GM21515 (cell line): ENCODE data around the gene TOP3A.

Experiments
- ATAC-seq: cut with Tn5 transposase; IDR thresholded peaks from one replicate; pipeline ENCODE4 v1.9.1; 2021; ENCODE audit not compliant: unreplicated experiment

Gene TOP3A

GRCh38 chr17:18233803-18234518, 80.8 kb downstream of the TOP3A start:
- no peak for ATAC-seq

GRCh38 chr17:18231164-18231563, 83.6 kb downstream of the TOP3A start:
- ATAC-seq, result no peak

DNA sequence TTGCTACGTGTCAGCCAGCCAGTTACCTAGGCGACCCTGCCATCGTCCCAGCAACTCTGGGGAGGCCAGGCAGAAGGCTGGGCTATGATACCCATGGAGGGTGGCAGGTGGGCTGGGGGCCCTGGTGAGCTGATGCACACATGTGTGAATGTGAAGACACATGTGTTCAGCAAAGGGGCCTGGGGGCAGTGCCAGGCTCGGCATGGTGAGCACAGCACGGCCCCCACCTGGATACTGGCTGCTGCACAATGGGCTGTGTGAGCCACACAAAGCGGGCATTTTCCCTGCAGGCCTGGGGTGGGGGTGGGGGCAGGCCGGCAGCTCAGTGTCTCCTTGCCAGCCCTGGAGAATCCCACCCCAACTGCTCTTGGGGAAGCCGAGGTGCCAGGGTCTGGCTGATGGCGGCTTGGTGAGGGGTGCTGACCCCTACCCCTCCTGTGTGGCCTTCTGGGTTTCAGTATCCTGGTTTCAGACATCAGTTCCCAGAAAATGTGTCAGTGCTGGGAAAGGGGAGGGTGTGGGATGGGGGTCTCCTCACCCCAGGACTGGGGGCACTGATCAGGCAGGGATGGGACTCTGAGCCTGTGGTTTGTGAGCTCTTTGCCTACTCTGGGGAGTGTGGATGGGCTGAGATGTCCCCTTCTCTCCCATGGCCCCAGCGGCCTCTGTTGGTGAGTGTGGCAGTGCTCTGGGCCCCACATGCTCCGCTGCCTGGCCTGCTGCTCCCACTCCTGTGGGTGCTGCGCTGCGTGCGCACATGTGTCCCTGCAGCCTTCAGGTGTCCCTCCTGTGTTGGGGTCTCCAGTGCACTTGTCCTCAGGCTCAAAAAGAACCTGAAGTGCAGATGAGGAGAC, 84.3 kb downstream of the TOP3A start:
- no peak for ATAC-seq

- no peak for ATAC-seq
These were observed 85.0 kb downstream of the TOP3A start for GRCh38 chr17:18229771-18230170.

DNA sequence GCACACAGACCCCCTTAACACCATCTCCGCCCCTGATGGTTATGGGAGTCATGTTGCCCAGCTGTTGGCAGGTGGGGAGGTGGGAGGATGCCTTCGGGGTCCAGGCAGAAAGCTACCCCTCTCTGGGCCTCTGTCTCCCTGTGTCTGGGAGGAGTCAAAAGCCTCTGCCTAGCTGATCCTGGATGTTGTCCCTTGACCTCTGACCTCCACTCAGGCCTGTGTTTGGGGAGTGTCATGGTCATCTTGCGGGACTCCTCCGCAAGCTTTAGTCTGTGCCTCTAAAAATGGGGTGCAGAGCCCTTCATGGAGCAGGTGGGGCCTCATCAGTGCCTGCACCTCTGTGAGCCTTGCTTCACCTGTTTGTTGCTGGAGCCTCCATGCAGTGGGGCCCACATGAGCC, 85.5 kb downstream of the TOP3A start:
- ATAC-seq, result no peak

- no peak for ATAC-seq
These were observed 86.6 kb downstream of the TOP3A start for GRCh38 chr17:18228176-18228682.

DNA sequence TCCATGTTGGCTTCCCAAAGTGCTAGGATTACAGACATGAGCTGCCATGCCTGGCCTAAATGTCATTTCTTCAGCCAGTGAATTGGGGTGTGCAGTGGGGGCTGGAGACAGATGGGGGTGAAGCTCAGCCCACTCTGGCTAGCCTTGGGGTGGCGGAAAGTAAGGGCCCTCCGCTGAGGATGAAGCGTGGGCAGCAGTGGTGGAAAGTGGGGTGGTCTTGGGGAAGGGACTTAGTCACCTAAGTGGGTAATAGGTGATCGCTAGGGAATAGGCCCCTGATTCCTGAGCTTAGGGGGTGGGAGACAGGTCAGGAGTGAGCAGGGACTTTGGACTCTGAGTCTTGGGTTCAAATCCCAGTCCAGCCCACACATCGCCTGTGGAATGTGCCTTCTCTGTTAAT, 87.2 kb downstream of the TOP3A start:
- no peak for ATAC-seq

DNA sequence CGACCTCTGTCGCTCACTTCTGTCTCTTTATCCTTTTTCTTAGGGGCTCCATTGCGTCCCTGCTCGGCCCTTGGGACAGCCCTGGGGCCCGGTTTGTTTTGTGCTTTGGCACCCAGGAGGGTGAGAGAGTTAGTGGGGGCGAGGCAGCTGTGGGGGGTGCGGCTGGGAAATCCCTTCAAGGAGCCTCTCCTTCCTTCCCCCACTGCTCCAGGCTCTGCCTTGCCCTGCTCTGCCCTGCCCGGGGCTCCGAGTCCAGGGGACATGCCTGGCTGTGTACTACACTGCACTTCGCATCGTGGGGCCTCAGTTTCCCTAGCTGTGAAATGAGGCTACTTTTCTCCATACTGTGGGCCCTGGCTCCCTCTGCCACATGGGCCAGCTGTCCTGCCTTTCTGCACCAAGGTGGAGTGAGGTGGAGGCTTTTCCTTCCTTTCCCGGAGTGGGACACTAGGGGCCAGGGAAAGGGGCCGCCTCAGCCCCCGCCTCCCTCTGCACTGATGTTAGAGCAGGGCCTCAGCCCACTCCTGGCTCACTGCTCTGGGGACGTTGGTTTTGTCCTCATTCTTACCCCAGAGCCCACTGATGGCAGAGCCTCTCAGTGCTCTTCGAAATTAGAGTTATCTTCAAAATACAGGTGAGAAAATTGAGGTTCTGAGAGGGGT, 88.4 kb downstream of the TOP3A start:
- no peak for ATAC-seq

- ATAC-seq, result peak; percentile 9
These were observed 89.0 kb downstream of the TOP3A start for GRCh38 chr17:18225642-18226283.

- peak; percentile 88 for ATAC-seq
These were observed 89.6 kb downstream of the TOP3A start, which contains the start of gene LLGL1 for GRCh38 chr17:18225121-18225641. TSS of gene LLGL1 (plus strand) at chr17:18225635. CDS start at chr17:18225683, 48 bp downstream.

DNA sequence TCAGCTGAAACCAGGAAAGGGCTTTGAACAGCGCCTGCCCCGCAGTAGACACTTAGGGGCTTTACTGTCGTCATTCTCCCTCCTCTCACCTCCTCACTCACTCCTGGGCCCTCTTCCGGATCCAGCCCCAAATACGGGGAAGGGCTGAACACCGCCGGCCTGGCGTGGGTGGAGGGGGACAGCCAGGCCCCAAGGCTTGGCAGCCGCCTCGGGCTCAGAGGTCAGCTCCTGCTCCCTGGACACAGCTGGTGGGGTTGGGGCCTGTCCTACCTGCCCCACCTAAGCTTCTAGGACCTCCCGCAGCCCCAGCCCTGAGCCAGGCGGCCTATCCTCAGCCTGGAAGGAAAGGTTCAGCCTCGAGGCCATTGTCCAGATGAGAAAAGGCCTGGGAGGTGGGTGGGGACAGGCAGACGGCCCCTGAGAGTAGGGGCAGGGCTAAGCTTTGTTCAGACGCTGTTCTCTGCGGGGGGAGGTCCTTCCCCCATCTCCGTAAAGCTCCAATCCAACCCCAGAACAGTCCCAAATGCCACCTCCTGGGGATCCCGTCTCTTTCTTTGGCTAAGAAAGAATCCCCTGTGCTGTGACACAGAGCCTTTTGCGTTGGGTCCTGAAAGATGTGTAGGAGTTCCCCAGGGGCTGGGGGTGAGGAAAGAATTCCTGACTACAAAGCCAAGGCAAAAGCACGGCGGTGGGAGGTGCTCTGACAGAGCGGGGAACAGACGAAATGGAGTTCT, 90.2 kb downstream of the TOP3A start:
- ATAC-seq, result no peak

GRCh38 chr17:18224053-18224386, 90.8 kb downstream of the TOP3A start:
- ATAC-seq, result no peak
